Measurements from ENCODE around the gene ARMC6. TPM values are rescaled to one million over a fixed set of nuclear protein-coding genes. Genes with fewer than 3 reads are reported as not detected.

ARMC6 gene
- total RNA-seq, 3 donors from 2014 or later, result 18.4 to 20.0 (median 19.3) TPM

DNA sequence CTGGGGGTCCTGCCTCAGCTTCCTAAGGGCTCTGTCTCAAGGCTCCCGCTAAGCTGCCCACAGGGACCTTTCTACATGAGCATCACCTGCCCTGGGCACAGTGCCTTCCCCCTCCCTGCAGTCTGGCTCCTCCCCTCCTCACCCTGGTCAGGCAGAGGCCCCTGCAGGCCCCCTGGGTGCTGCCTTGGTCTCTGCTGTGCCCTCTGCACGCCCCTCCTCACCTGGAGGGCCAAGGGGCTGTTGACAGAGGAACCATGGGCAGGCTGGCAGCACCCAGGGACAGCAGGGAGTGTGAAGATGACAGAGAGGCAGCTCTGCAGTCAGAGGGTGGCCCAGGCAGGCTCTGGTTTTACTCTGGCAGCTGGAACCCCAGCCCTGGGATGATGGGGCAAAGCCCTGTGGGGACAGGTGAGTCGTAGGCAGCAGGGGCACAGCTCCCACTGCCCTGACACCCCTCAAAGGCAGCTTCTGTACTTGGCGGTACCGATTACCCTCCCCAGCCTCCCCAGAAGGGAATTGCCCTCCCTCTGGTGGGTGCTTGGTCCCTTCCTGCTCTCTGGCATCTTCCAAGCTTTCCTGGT lies 43.2 kb upstream of the ARMC6 start:
- TF ChIP-seq, protein P1, sequence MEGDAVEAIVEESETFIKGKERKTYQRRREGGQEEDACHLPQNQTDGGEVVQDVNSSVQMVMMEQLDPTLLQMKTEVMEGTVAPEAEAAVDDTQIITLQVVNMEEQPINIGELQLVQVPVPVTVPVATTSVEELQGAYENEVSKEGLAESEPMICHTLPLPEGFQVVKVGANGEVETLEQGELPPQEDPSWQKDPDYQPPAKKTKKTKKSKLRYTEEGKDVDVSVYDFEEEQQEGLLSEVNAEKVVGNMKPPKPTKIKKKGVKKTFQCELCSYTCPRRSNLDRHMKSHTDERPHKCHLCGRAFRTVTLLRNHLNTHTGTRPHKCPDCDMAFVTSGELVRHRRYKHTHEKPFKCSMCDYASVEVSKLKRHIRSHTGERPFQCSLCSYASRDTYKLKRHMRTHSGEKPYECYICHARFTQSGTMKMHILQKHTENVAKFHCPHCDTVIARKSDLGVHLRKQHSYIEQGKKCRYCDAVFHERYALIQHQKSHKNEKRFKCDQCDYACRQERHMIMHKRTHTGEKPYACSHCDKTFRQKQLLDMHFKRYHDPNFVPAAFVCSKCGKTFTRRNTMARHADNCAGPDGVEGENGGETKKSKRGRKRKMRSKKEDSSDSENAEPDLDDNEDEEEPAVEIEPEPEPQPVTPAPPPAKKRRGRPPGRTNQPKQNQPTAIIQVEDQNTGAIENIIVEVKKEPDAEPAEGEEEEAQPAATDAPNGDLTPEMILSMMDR (IDR thresholded peaks at IDR 0.05), result no peak
- Histone ChIP-seq H3K9me3 (no peaks in the 10 kb centered on the region), H3K4me3 (no peak overlapping the region), H3K36me3 (ENCODE audit: low read depth) (no peaks in the 10 kb centered on the region), H3K4me1 (ENCODE audit: low read depth) (no peaks in the 10 kb centered on the region)
- intact Hi-C loops (cut with DNase I, micrococcal nuclease), result no loop called here
- no peak for ATAC-seq
- DNase-seq, result no peak

GRCh38 chr19:18991006-18991405 lies 42.4 kb upstream of the ARMC6 start:
- Histone ChIP-seq H3K4me1 (ENCODE audit: low read depth) (no peaks in the 10 kb centered on the region), H3K4me3 (no peak overlapping the region), H3K9me3 (no peaks in the 10 kb centered on the region), H3K36me3 (ENCODE audit: low read depth) (no peaks in the 10 kb centered on the region)
- ATAC-seq, result no peak
- intact Hi-C loops (cut with DNase I, micrococcal nuclease), result no loop called here
- no peak for DNase-seq
- TF ChIP-seq, protein P1 (IDR thresholded peaks at IDR 0.05), result no peak

- ATAC-seq (no peak), DNase-seq (no peak)
- TF ChIP-seq, protein P1 (IDR thresholded peaks at IDR 0.05), result no peak
- intact Hi-C loops (cut with DNase I, micrococcal nuclease), result no loop called here
- no peak overlapping the region for H3K4me3 ChIP-seq
- no peaks in the 10 kb centered on the region for H3K9me3 ChIP-seq
- H3K36me3 ChIP-seq (ENCODE audit: low read depth), result no peaks in the 10 kb centered on the region
- H3K4me1 ChIP-seq (ENCODE audit: low read depth), result no peaks in the 10 kb centered on the region
These were observed 41.9 kb upstream of the ARMC6 start for GRCh38 chr19:18991468-18991867.

DNA sequence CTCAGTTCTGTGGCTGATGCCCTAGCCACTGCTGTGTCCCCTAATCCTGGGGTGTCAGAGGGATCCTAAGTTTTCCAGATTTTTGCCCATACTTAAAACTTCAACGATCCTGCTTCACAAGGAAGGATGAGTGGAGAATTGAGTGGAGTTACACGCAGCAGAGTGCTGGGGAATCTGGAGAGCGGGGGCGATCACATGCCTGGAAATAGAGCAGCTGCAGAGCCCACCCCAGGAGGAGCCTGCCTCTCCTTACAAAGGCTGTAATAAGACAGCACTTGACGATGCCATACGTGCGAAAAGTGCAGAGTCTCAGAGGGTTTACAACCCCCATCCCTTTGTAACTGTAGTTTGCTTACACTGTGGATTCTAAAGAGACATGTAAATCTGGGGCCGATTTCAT lies 40.7 kb upstream of the ARMC6 start:
- intact Hi-C loops (cut with DNase I, micrococcal nuclease), result no loop called here
- DNase-seq (no peak), ATAC-seq (no peak)
- TF ChIP-seq, protein P1 (IDR thresholded peaks at IDR 0.05), result no peak
- H3K9me3 ChIP-seq, result no peaks in the 10 kb centered on the region
- H3K36me3 ChIP-seq (ENCODE audit: low read depth), result no peaks in the 10 kb centered on the region
- H3K4me3 ChIP-seq, result no peak overlapping the region
- H3K4me1 ChIP-seq (ENCODE audit: low read depth), result no peaks in the 10 kb centered on the region

- intact Hi-C loops (cut with DNase I, micrococcal nuclease), result no loop called here
- TF ChIP-seq, protein P1 (IDR thresholded peaks at IDR 0.05), result no peak
- Histone ChIP-seq H3K36me3 (ENCODE audit: low read depth) (no peaks in the 10 kb centered on the region), H3K4me3 (no peak overlapping the region), H3K9me3 (no peaks in the 10 kb centered on the region), H3K4me1 (ENCODE audit: low read depth) (no peaks in the 10 kb centered on the region)
- no peak for ATAC-seq
- DNase-seq, result no peak
These were observed 40.3 kb upstream of the ARMC6 start for GRCh38 chr19:18993115-18993514.

DNA sequence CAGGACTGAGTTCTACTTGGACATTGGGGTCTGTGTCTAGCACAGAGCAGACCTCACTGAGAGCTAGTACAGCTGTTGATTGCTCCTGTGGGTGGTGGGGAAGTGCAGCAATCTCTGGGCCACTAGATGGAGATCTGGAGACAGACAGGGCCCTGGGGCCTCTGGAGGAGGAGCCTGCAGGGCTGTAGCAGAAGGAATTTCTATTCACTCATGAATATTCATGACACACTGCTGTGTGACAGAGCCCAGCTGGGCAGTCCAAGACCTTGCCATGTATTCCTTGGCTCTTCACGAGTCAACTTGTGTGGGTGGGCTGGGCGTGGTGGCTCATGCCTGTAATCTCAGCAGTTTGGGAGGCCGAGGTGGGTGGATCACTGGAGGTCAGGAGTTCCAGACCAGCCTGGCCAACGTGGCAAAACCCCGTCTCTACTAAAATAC lies 37.6 kb upstream of the ARMC6 start:
- Histone ChIP-seq H3K9me3 (no peaks in the 10 kb centered on the region), H3K36me3 (ENCODE audit: low read depth) (no peaks in the 10 kb centered on the region), H3K4me1 (ENCODE audit: low read depth) (no peaks in the 10 kb centered on the region), H3K4me3 (no peak overlapping the region)
- ATAC-seq (peak; percentile 76), DNase-seq (peak; percentile 31 to 62 (median 31))
- intact Hi-C loops (cut with DNase I, micrococcal nuclease), result no loop called here
- TF ChIP-seq, protein P1 (IDR thresholded peaks at IDR 0.05), result no peak

Data from mucosa of descending colon (tissue), 3 donors.